ENCODE data around the gene KRTAP1-1.

KRTAP1-1 gene

GRCh38 chr17:40995116-40995515 is 46.1 kb downstream of the KRTAP1-1 start:
- peaks cover 2% of the 10 kb centered on the region for H3K9me3 Mint-ChIP-seq
- peaks cover 5% of the 10 kb centered on the region for H3K27me3 Mint-ChIP-seq (ENCODE audit: low read depth)
- peaks cover 32% of the 10 kb centered on the region for H3K4me1 Mint-ChIP-seq
- H3K36me3 Mint-ChIP-seq (ENCODE audit: low read depth) = no peaks in the 10 kb centered on the region
- H3K4me3 Mint-ChIP-seq = peak overlapping the region in 1 of 3 experiments; percentile 46
- H3K27ac Mint-ChIP-seq = no peak overlapping the region
- TF ChIP-seq CTCF (IDR thresholded peaks at IDR 0.05; ENCODE audit: unreplicated experiment in 3 of 3) = no peak

- H3K27ac Mint-ChIP-seq = no peak within 1 kb of the TSS
- no peak for TF ChIP-seq CTCF (IDR thresholded peaks at IDR 0.05; ENCODE audit: unreplicated experiment in 3 of 3)
- H3K4me3 Mint-ChIP-seq = peak within 1 kb of the TSS in 1 of 3 experiments; percentile 30
- H3K4me1 Mint-ChIP-seq = peaks cover 27% of the 10 kb centered on the region
- H3K9me3 Mint-ChIP-seq = no peaks in the 10 kb centered on the region
- H3K36me3 Mint-ChIP-seq (ENCODE audit: low read depth) = no peaks in the 10 kb centered on the region
- peaks cover 5% of the 10 kb centered on the region for H3K27me3 Mint-ChIP-seq (ENCODE audit: low read depth)
Observed at GRCh38 chr17:40993839-40994238, 47.4 kb downstream of the KRTAP1-1 start, which contains the start of gene KRTAP3-3. KRTAP3-3 (minus strand) TSS chr17:40994164; CDS start chr17:40994097, 67 bp downstream.

- Mint-ChIP-seq H3K27ac (no peak overlapping the region), H3K4me3 (no peak overlapping the region), H3K9me3 (no peaks in the 10 kb centered on the region), H3K27me3 (ENCODE audit: low read depth) (peaks cover 5% of the 10 kb centered on the region), H3K4me1 (peaks cover 27% of the 10 kb centered on the region), H3K36me3 (ENCODE audit: low read depth) (no peaks in the 10 kb centered on the region)
- TF ChIP-seq CTCF (IDR thresholded peaks at IDR 0.05; ENCODE audit: unreplicated experiment in 3 of 3) = no peak
Observed at GRCh38 chr17:40993084-40993483, 48.2 kb downstream of the KRTAP1-1 start.

- Mint-ChIP-seq H3K4me3 (no peak overlapping the region), H3K4me1 (peaks cover 28% of the 10 kb centered on the region), H3K9me3 (no peaks in the 10 kb centered on the region), H3K36me3 (ENCODE audit: low read depth) (no peaks in the 10 kb centered on the region), H3K27me3 (ENCODE audit: low read depth) (peaks cover 5% of the 10 kb centered on the region), H3K27ac (no peak overlapping the region)
- no peak for TF ChIP-seq CTCF (IDR thresholded peaks at IDR 0.05; ENCODE audit: unreplicated experiment in 3 of 3)
Observed at GRCh38 chr17:40992666-40993065, 48.6 kb downstream of the KRTAP1-1 start.

All from nephron (organoid).